ENCODE results near the gene CAMTA2. TPM values are rescaled to one million over a fixed set of nuclear protein-coding genes. Genes with fewer than 3 reads are reported as not detected.

CAMTA2 gene
- polyA plus RNA-seq, 1 donor from 2014 or later = 7.3 TPM

GRCh38 chr17:5023588-5024147 lies 36.2 kb upstream of the CAMTA2 start:
- TF ChIP-seq POLR2AphosphoS5 (IDR thresholded peaks at IDR 0.05) (no peak), MXI1 (conservative IDR thresholded peaks at IDR 0.05; ENCODE audit: poor library complexity, severe bottlenecking) (no peak), SMC3 (conservative IDR thresholded peaks at IDR 0.05; ENCODE audit: poor library complexity) (no peak), EP300 (conservative IDR thresholded peaks at IDR 0.05; ENCODE audit: poor library complexity, severe bottlenecking) (no peak), REST (IDR thresholded peaks at IDR 0.05; ENCODE audit: borderline replicate concordance) (no peak), EZH2 (IDR thresholded peaks at IDR 0.05; ENCODE audit: borderline replicate concordance, insufficient read depth, low read length, poor library complexity, severe bottlenecking) (no peak), TAF1 (IDR thresholded peaks at IDR 0.05; ENCODE audit: low read depth) (no peak), RAD21 (conservative IDR thresholded peaks at IDR 0.05) (no peak), CTCF (IDR thresholded peaks at IDR 0.05; ENCODE audit: poor library complexity, severe bottlenecking) (no peak)
- Histone ChIP-seq H3K4me2 (ENCODE audit: low read length) (no peak overlapping the region), H4K20me1 (ENCODE audit: insufficient read depth) (no peaks in the 10 kb centered on the region), H3K79me2 (replicated peaks; ENCODE audit: insufficient read depth, low read length) (no peaks in the 10 kb centered on the region), H3K27ac (ENCODE audit: low read length) (no peak overlapping the region), H3K36me3 (ENCODE audit: insufficient read depth, low read length) (no peaks in the 10 kb centered on the region), H3K9me2 (ENCODE audit: insufficient read depth, low read length) (no peaks in the 10 kb centered on the region), H3K9me3 (ENCODE audit: low read length) (no peaks in the 10 kb centered on the region), H2AFZ (ENCODE audit: low read depth, low read length) (no peak overlapping the region), H3K27me3 (ENCODE audit: insufficient read depth, low read depth, low read length) (no peaks in the 10 kb centered on the region), H3K4me3 (ENCODE audit: low read length) (no peak overlapping the region), H3K9ac (ENCODE audit: low read length) (no peak overlapping the region), H3F3A (ENCODE audit: insufficient read depth, low read length, poor library complexity, severe bottlenecking) (no peaks in the 10 kb centered on the region)

GRCh38 chr17:5022171-5022711 lies 34.8 kb upstream of the CAMTA2 start:
- no peak overlapping the region for H3K9ac ChIP-seq (ENCODE audit: low read length)
- no peaks in the 10 kb centered on the region for H3K27me3 ChIP-seq (ENCODE audit: insufficient read depth, low read depth, low read length)
- no peak overlapping the region for H3K4me2 ChIP-seq (ENCODE audit: low read length)
- H4K20me1 ChIP-seq (ENCODE audit: insufficient read depth) = no peaks in the 10 kb centered on the region
- TF ChIP-seq POLR2AphosphoS5 (IDR thresholded peaks at IDR 0.05) = no peak
- TF ChIP-seq CTCF (IDR thresholded peaks at IDR 0.05; ENCODE audit: poor library complexity, severe bottlenecking) = no peak
- TF ChIP-seq RAD21 (conservative IDR thresholded peaks at IDR 0.05) = no peak
- no peak for TF ChIP-seq TAF1 (IDR thresholded peaks at IDR 0.05; ENCODE audit: low read depth)
- TF ChIP-seq EP300 (conservative IDR thresholded peaks at IDR 0.05; ENCODE audit: poor library complexity, severe bottlenecking) = no peak
- TF ChIP-seq SMC3 (conservative IDR thresholded peaks at IDR 0.05; ENCODE audit: poor library complexity) = no peak
- no peak for TF ChIP-seq MXI1 (conservative IDR thresholded peaks at IDR 0.05; ENCODE audit: poor library complexity, severe bottlenecking)
- TF ChIP-seq EZH2 (IDR thresholded peaks at IDR 0.05; ENCODE audit: borderline replicate concordance, insufficient read depth, low read length, poor library complexity, severe bottlenecking) = no peak
- no peaks in the 10 kb centered on the region for H3K9me2 ChIP-seq (ENCODE audit: insufficient read depth, low read length)
- no peaks in the 10 kb centered on the region for H3K36me3 ChIP-seq (ENCODE audit: insufficient read depth, low read length)
- H3K27ac ChIP-seq (ENCODE audit: low read length) = no peak overlapping the region
- no peak overlapping the region for H3K4me3 ChIP-seq (ENCODE audit: low read length)
- no peaks in the 10 kb centered on the region for H3K79me2 ChIP-seq (replicated peaks; ENCODE audit: insufficient read depth, low read length)
- H3F3A ChIP-seq (ENCODE audit: insufficient read depth, low read length, poor library complexity, severe bottlenecking) = no peaks in the 10 kb centered on the region
- H2AFZ ChIP-seq (ENCODE audit: low read depth, low read length) = no peak overlapping the region
- no peaks in the 10 kb centered on the region for H3K9me3 ChIP-seq (ENCODE audit: low read length)
